HepG2 (cell line): ENCODE data around the gene FAM83D. TPM values are rescaled to one million over a fixed set of nuclear protein-coding genes. Genes with fewer than 3 reads are reported as not detected.

ENCODE experiments used
- ARID2 ChIP-seq: sonication (generic); formaldehyde crosslinking; IDR thresholded peaks from 2 replicates; pipeline ENCODE4 v1.8.1; 2022; ENCODE audit warnings: mild to moderate bottlenecking, missing genetic modification reagents, borderline replicate concordance
- CBX1 ChIP-seq: IDR thresholded peaks from one replicate; pipeline ENCODE4 v1.6.1; 2016; ENCODE audit warnings: antibody characterized with exemption, low read depth
- DBP ChIP-seq: sonication (generic); formaldehyde crosslinking; IDR thresholded peaks from 2 replicates; pipeline ENCODE4 v1.4.0; 2020; ENCODE audit warnings: missing genetic modification reagents; ENCODE audit errors: not compliant biosample characterization
- GABPA ChIP-seq, 2 experiments: IDR thresholded peaks; 2 replicates each; pipeline ENCODE4 v1.6.1; 2011 to 2016; ENCODE audit warnings: low read depth in 2 of 2, low read length in 1 of 2, missing biosample characterization in 1 of 2, missing genetic modification characterization in 1 of 2
- HNRNPH1 ChIP-seq: fragments of 200-400 bp; formaldehyde crosslinking; optimal IDR thresholded peaks from 2 replicates; pipeline ENCODE3; 2017; ENCODE audit warnings: mild to moderate bottlenecking, low read depth, low read length
- IRF1 ChIP-seq: sonication (generic); formaldehyde crosslinking; IDR thresholded peaks from 2 replicates; pipeline ENCODE4 v1.4.0; 2020; ENCODE audit warnings: low read depth, mild to moderate bottlenecking, missing genetic modification reagents
- KLF16 ChIP-seq, 2 experiments: sonication (generic) in 1 of 2; formaldehyde crosslinking in 1 of 2; IDR thresholded peaks; 2 replicates each; pipeline versions ENCODE4 v1.6.1 to v1.8.0; 2016 to 2023; ENCODE audit warnings: missing genetic modification reagents in 2 of 2, missing compliant biosample characterization in 1 of 2
- MXD4 ChIP-seq: IDR thresholded peaks from 2 replicates; pipeline ENCODE4 v1.6.1; 2016; ENCODE audit warnings: mild to moderate bottlenecking, missing biosample characterization, missing genetic modification reagents
- NR2F2 ChIP-seq: IDR thresholded peaks from 2 replicates; pipeline ENCODE4 v1.6.1; 2012; ENCODE audit warnings: low read depth, inconsistent platforms, borderline replicate concordance
- RNF2 ChIP-seq: fragments of 450-650 bp; conservative IDR thresholded peaks from 2 replicates; pipeline ENCODE4 v1.6.1; 2016; ENCODE audit warnings: low read depth
- SIX1 ChIP-seq: sonication (generic); formaldehyde crosslinking; IDR thresholded peaks from 2 replicates; pipeline ENCODE4 v1.4.0; 2020; ENCODE audit warnings: missing genetic modification reagents, borderline replicate concordance
- SMAD9 ChIP-seq: sonication (generic); formaldehyde crosslinking; IDR thresholded peaks from 2 replicates; pipeline ENCODE4 v1.5.1; 2020; ENCODE audit warnings: mild to moderate bottlenecking, missing genetic modification reagents
- TEAD3 ChIP-seq: optimal IDR thresholded peaks from 2 replicates; pipeline ENCODE3; 2016; ENCODE audit warnings: borderline replicate concordance
- XBP1 ChIP-seq: sonication (generic); formaldehyde crosslinking; IDR thresholded peaks from 2 replicates; pipeline ENCODE4 v1.5.0; 2020; ENCODE audit warnings: missing genetic modification reagents
- ZBTB34 ChIP-seq: sonication (generic); formaldehyde crosslinking; IDR thresholded peaks from 2 replicates; pipeline ENCODE4 v1.8.0; 2022; ENCODE audit warnings: mild to moderate bottlenecking, missing genetic modification reagents
- ZBTB7B ChIP-seq: sonication (generic); formaldehyde crosslinking; IDR thresholded peaks from 2 replicates; pipeline ENCODE4 v1.4.0; 2020; ENCODE audit warnings: missing genetic modification reagents
- ZNF207 ChIP-seq: fragments of 450-650 bp; IDR thresholded peaks from 2 replicates; pipeline ENCODE4 v1.6.1; 2016; ENCODE audit warnings: antibody characterized with exemption, borderline replicate concordance
- ZNF430 ChIP-seq: sonication (generic); formaldehyde crosslinking; IDR thresholded peaks from 2 replicates; pipeline ENCODE4 v1.9.0; 2021; ENCODE audit warnings: mild to moderate bottlenecking, missing genetic modification reagents
- ZNF558 ChIP-seq: sonication (generic); formaldehyde crosslinking; IDR thresholded peaks from 2 replicates; pipeline ENCODE4 v1.9.0; 2022; ENCODE audit warnings: mild to moderate bottlenecking, missing genetic modification reagents, borderline replicate concordance
- ZNF660 ChIP-seq: sonication (generic); formaldehyde crosslinking; IDR thresholded peaks from 2 replicates; pipeline ENCODE4 v1.5.1; 2020; ENCODE audit warnings: mild to moderate bottlenecking, low read depth, missing genetic modification reagents, borderline replicate concordance
- polyA plus RNA-seq, 8 experiments: library from polyadenylated mRNA; depleted of rRNA in 3 of 8; stranded (reverse) in 7 of 8; unstranded in 1 of 8; fragments of >200 nt; fragmentation: Illumina TruSeq in 4 of 8; extraction: Trizol in 4 of 8; gene quantifications; 2 replicates each; pipeline versions ENCODE4 v1.2.1 to v1.2.3, GENCODE V29; 2011 to 2016; ENCODE audit warnings: low read depth in 4 of 8, missing spikeins in 1 of 8, mixed read lengths in 1 of 8; ENCODE audit not compliant: insufficient read depth in 1 of 8
- total RNA-seq, 5 experiments: library from RNA; depleted of rRNA; stranded (reverse); fragments of >200 nt; fragmentation: Illumina TruSeq; extraction: Trizol; gene quantifications; 2 replicates each; pipeline ENCODE4 v1.2.3, GENCODE V29; 2016; ENCODE audit warnings: low read depth in 1 of 5
- TF ChIP-seq, protein P1 (sequence below): sonication (generic); formaldehyde crosslinking; IDR thresholded peaks from 2 replicates; pipeline ENCODE4 v1.5.0; 2020; ENCODE audit warnings: mild to moderate bottlenecking, missing genetic modification reagents
- TF ChIP-seq, protein P2 (sequence below): sonication (generic); formaldehyde crosslinking; IDR thresholded peaks from 2 replicates; pipeline ENCODE4 v1.4.0; 2020; ENCODE audit warnings: missing genetic modification reagents, borderline replicate concordance

The FAM83D gene
- total and polyA plus RNA-seq, 2 of the 13 experiments (the other 11 are each of a cell fraction or from before 2014, with no cell fraction given), result 51.4 to 64.0 TPM

- TF ChIP-seq ZBTB7B (CRISPR knock-in tag) (no peak), RNF2 (peak; percentile 66), ZNF207 (no peak), KLF16 (CRISPR knock-in tag; IDR thresholded peaks at IDR 0.05) (peak; percentile 75 to 91; a peak in 3 of 4 replicates), DBP (CRISPR knock-in tag) (peak; percentile 94), CBX1 (no peak), ZNF558 (no peak), SIX1 (CRISPR knock-in tag) (no peak), ZNF430 (peak; percentile 99), HNRNPH1 (no peak), TEAD3 (peak; percentile 93), XBP1 (CRISPR knock-in tag) (0 out of 2 replicates have a peak, but pooled peaks have one; percentile 28), MXD4 (CRISPR knock-in tag) (peak; percentile 99), NR2F2 (peak; percentile 22; the same call in 1 of the 2 replicates), GABPA (IDR thresholded peaks at IDR 0.05; ENCODE audit: low read depth, low read length) (no peak), GABPA (CRISPR knock-in tag; IDR thresholded peaks at IDR 0.05; ENCODE audit: low read depth) (no peak), IRF1 (no peak), ARID2 (CRISPR knock-in tag) (peak; percentile 100), ZNF660 (peak; percentile 48; the same call in 1 of the 2 replicates), SMAD9 (CRISPR knock-in tag) (peak; percentile 86), ZBTB34 (peak; percentile 93)
- TF ChIP-seq, protein P1, sequence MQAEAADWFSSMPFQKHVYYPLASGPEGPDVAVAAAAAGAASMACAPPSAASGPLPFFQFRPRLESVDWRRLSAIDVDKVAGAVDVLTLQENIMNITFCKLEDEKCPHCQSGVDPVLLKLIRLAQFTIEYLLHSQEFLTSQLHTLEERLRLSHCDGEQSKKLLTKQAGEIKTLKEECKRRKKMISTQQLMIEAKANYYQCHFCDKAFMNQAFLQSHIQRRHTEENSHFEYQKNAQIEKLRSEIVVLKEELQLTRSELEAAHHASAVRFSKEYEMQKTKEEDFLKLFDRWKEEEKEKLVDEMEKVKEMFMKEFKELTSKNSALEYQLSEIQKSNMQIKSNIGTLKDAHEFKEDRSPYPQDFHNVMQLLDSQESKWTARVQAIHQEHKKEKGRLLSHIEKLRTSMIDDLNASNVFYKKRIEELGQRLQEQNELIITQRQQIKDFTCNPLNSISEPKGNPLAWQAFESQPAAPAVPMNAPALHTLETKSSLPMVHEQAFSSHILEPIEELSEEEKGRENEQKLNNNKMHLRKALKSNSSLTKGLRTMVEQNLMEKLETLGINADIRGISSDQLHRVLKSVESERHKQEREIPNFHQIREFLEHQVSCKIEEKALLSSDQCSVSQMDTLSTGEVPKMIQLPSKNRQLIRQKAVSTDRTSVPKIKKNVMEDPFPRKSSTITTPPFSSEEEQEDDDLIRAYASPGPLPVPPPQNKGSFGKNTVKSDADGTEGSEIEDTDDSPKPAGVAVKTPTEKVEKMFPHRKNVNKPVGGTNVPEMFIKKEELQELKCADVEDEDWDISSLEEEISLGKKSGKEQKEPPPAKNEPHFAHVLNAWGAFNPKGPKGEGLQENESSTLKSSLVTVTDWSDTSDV (CRISPR knock-in tag), result peak; percentile 84; the same call in 1 of the 2 replicates
- TF ChIP-seq, protein P2, sequence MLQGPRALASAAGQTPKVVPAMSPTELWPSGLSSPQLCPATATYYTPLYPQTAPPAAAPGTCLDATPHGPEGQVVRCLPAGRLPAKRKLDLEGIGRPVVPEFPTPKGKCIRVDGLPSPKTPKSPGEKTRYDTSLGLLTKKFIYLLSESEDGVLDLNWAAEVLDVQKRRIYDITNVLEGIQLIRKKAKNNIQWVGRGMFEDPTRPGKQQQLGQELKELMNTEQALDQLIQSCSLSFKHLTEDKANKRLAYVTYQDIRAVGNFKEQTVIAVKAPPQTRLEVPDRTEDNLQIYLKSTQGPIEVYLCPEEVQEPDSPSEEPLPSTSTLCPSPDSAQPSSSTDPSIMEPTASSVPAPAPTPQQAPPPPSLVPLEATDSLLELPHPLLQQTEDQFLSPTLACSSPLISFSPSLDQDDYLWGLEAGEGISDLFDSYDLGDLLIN (CRISPR knock-in tag), result no peak; the same call in 1 of the 2 replicates
These were observed at the start of gene FAM83D (continued) for GRCh38 chr20:38926142-38926933.
